ENCODE measurements around the gene PIK3R1.

The PIK3R1 gene

GRCh38 chr5:68299105-68299504 is 83.5 kb downstream of the PIK3R1 start:
- DNase-seq (ENCODE audit: low spot score) = no peak

- no peak for DNase-seq (ENCODE audit: low spot score)
Measured at GRCh38 chr5:68299575-68299974, 84.0 kb downstream of the PIK3R1 start.

- DNase-seq (ENCODE audit: low spot score) = no peak
Measured at GRCh38 chr5:68303038-68303738, 87.6 kb downstream of the PIK3R1 start.

GRCh38 chr5:68303754-68304420 is 88.3 kb downstream of the PIK3R1 start:
- DNase-seq (ENCODE audit: low spot score) = no peak

- DNase-seq (ENCODE audit: low spot score) = no peak
Measured at GRCh38 chr5:68304421-68305052, 89.0 kb downstream of the PIK3R1 start.

- DNase-seq (ENCODE audit: low spot score) = no peak
Measured at GRCh38 chr5:68305223-68305870, 89.8 kb downstream of the PIK3R1 start.

GRCh38 chr5:68306361-68307014 is 90.9 kb downstream of the PIK3R1 start:
- DNase-seq (ENCODE audit: low spot score) = no peak

GRCh38 chr5:68313336-68313735 is 97.8 kb downstream of the PIK3R1 start:
- DNase-seq (ENCODE audit: low spot score) = no peak

GRCh38 chr5:68314465-68314864 is 98.9 kb downstream of the PIK3R1 start:
- DNase-seq (ENCODE audit: low spot score) = no peak

GRCh38 chr5:68315679-68316271 is 100.2 kb downstream of the PIK3R1 start:
- no peak for DNase-seq (ENCODE audit: low spot score)

- DNase-seq (ENCODE audit: low spot score) = no peak
Measured at GRCh38 chr5:68316469-68316868, 100.9 kb downstream of the PIK3R1 start.

GRCh38 chr5:68317646-68318045 is 102.1 kb downstream of the PIK3R1 start:
- DNase-seq (ENCODE audit: low spot score) = no peak

- no peak for DNase-seq (ENCODE audit: low spot score)
Measured at GRCh38 chr5:68318955-68319705, 103.6 kb downstream of the PIK3R1 start.

GRCh38 chr5:68319706-68320412 is 104.3 kb downstream of the PIK3R1 start:
- DNase-seq (ENCODE audit: low spot score) = no peak

GRCh38 chr5:68320413-68320986 is 104.9 kb downstream of the PIK3R1 start:
- no peak for DNase-seq (ENCODE audit: low spot score)

GRCh38 chr5:68325065-68325580 is 109.6 kb downstream of the PIK3R1 start:
- no peak for DNase-seq (ENCODE audit: low spot score)

- DNase-seq (ENCODE audit: low spot score) = no peak
Measured at GRCh38 chr5:68329554-68330255, 114.1 kb downstream of the PIK3R1 start.

- DNase-seq (ENCODE audit: low spot score) = no peak
Measured at GRCh38 chr5:68330574-68330973, 115.0 kb downstream of the PIK3R1 start.

All from HuH-7.5 (cell line).